ENCODE measurements around the gene KLHL24.

DNA sequence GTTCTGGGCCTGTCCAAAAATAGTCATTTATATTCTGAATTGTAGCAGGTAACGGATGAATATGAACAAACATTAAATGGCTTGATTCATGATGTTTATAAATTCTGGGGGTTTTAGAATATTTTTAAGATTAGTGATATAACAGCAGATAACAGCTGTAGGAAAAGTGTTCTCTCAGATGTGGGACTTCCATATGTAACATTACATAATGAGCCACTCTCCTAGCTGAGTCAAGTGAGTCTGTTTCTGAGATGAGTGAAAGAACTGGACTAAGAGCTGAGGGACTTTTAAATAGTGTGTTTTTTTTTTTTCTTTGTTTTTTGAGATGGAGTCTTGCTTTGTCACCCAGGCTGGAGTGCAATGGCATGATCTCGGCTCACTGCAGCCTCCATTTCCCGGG, 76.1 kb downstream of the KLHL24 start:
- TF ChIP-seq, protein P1, sequence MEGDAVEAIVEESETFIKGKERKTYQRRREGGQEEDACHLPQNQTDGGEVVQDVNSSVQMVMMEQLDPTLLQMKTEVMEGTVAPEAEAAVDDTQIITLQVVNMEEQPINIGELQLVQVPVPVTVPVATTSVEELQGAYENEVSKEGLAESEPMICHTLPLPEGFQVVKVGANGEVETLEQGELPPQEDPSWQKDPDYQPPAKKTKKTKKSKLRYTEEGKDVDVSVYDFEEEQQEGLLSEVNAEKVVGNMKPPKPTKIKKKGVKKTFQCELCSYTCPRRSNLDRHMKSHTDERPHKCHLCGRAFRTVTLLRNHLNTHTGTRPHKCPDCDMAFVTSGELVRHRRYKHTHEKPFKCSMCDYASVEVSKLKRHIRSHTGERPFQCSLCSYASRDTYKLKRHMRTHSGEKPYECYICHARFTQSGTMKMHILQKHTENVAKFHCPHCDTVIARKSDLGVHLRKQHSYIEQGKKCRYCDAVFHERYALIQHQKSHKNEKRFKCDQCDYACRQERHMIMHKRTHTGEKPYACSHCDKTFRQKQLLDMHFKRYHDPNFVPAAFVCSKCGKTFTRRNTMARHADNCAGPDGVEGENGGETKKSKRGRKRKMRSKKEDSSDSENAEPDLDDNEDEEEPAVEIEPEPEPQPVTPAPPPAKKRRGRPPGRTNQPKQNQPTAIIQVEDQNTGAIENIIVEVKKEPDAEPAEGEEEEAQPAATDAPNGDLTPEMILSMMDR (conservative IDR thresholded peaks at IDR 0.05; ENCODE audit: low read depth in 2 of 2) = no peak
- no peak for TF ChIP-seq EZH2 (IDR thresholded peaks at IDR 0.05; ENCODE audit: low read depth, unreplicated experiment)
